Measurements from ENCODE around the gene LDLRAP1. TPM values are rescaled to one million over a fixed set of nuclear protein-coding genes. Genes with fewer than 3 reads are reported as not detected.

LDLRAP1 gene
- total RNA-seq, 4 donors from 2014 or later, result 12.6 to 21.2 (median 16.3) TPM

- no peak overlapping the region for H3K27ac ChIP-seq (replicated peaks in 1 of 4)
- TF ChIP-seq POLR2A (IDR thresholded peaks at IDR 0.05; ENCODE audit: low read depth) (no peak), CTCF (IDR thresholded peaks at IDR 0.05) (no peak), POLR2AphosphoS5 (IDR thresholded peaks at IDR 0.05) (no peak), EP300 (IDR thresholded peaks at IDR 0.05) (no peak)
- H3K27me3 ChIP-seq, result no peaks in the 10 kb centered on the region
- no peak for DNase-seq (ENCODE audit: extremely low spot score)
- H3K36me3 ChIP-seq, result no peaks in the 10 kb centered on the region
- H3K4me1 ChIP-seq, result no peaks in the 10 kb centered on the region
- H3K4me3 ChIP-seq, result no peak overlapping the region
- intact Hi-C loops (cut with DNase I), result no loop called here
- H3K9me3 ChIP-seq, result no peaks in the 10 kb centered on the region
- 84% methylated on average over 11 of the region's 11 CpGs for WGBS
Measured at GRCh38 chr1:25531082-25531461, 12.3 kb upstream of the LDLRAP1 start.

- no peaks in the 10 kb centered on the region for H3K27me3 ChIP-seq
- H3K36me3 ChIP-seq, result no peaks in the 10 kb centered on the region
- no peak for DNase-seq (ENCODE audit: extremely low spot score)
- H3K27ac ChIP-seq (replicated peaks in 1 of 4), result no peak overlapping the region
- intact Hi-C loops (cut with DNase I), result no loop called here
- no peak overlapping the region for H3K4me3 ChIP-seq
- no peaks in the 10 kb centered on the region for H3K4me1 ChIP-seq
- 83% methylated on average over 3 of the region's 3 CpGs for WGBS
- no peaks in the 10 kb centered on the region for H3K9me3 ChIP-seq
- no peak for TF ChIP-seq POLR2AphosphoS5 (IDR thresholded peaks at IDR 0.05)
- TF ChIP-seq EP300 (IDR thresholded peaks at IDR 0.05), result no peak
- no peak for TF ChIP-seq POLR2A (IDR thresholded peaks at IDR 0.05; ENCODE audit: low read depth)
- TF ChIP-seq CTCF (IDR thresholded peaks at IDR 0.05), result no peak
Measured at GRCh38 chr1:25532970-25533369, 10.4 kb upstream of the LDLRAP1 start.

GRCh38 chr1:25533775-25534409, 9.5 kb upstream of the LDLRAP1 start:
- TF ChIP-seq POLR2A (IDR thresholded peaks at IDR 0.05; ENCODE audit: low read depth) (no peak), EP300 (IDR thresholded peaks at IDR 0.05) (no peak), CTCF (IDR thresholded peaks at IDR 0.05) (no peak), POLR2AphosphoS5 (IDR thresholded peaks at IDR 0.05) (no peak)
- H3K36me3 ChIP-seq, result no peaks in the 10 kb centered on the region
- 72% methylated on average over 8 of the region's 9 CpGs for WGBS

GRCh38 chr1:25534410-25534788, 9.0 kb upstream of the LDLRAP1 start:
- no peak overlapping the region for H3K27ac ChIP-seq (replicated peaks in 1 of 4)
- no peaks in the 10 kb centered on the region for H3K4me1 ChIP-seq
- WGBS, result 86% methylated on average over 2 of the region's 4 CpGs
- DNase-seq (ENCODE audit: extremely low spot score), result no peak
- TF ChIP-seq EP300 (IDR thresholded peaks at IDR 0.05), result no peak
- TF ChIP-seq POLR2AphosphoS5 (IDR thresholded peaks at IDR 0.05), result no peak
- no peak for TF ChIP-seq CTCF (IDR thresholded peaks at IDR 0.05)
- TF ChIP-seq POLR2A (IDR thresholded peaks at IDR 0.05; ENCODE audit: low read depth), result no peak
- no peaks in the 10 kb centered on the region for H3K9me3 ChIP-seq
- intact Hi-C loops (cut with DNase I), result no loop called here
- no peaks in the 10 kb centered on the region for H3K36me3 ChIP-seq
- H3K4me3 ChIP-seq, result no peak overlapping the region
- no peaks in the 10 kb centered on the region for H3K27me3 ChIP-seq

More at GRCh38 chr1:25533775-25534409, 9.5 kb upstream of the LDLRAP1 start:
- intact Hi-C loops (cut with DNase I), result no loop called here
- no peak overlapping the region for H3K4me3 ChIP-seq
- H3K27me3 ChIP-seq, result no peaks in the 10 kb centered on the region
- H3K9me3 ChIP-seq, result no peaks in the 10 kb centered on the region
- no peak for DNase-seq (ENCODE audit: extremely low spot score)
- no peaks in the 10 kb centered on the region for H3K4me1 ChIP-seq
- no peak overlapping the region for H3K27ac ChIP-seq (replicated peaks in 1 of 4)

GRCh38 chr1:25536124-25536523, 7.3 kb upstream of the LDLRAP1 start:
- intact Hi-C loops (cut with DNase I), result no loop called here
- H3K27me3 ChIP-seq, result no peaks in the 10 kb centered on the region
- 89% methylated on average over 3 of the region's 3 CpGs for WGBS
- no peak for TF ChIP-seq POLR2A (IDR thresholded peaks at IDR 0.05; ENCODE audit: low read depth)
- no peak for TF ChIP-seq EP300 (IDR thresholded peaks at IDR 0.05)
- no peak for TF ChIP-seq POLR2AphosphoS5 (IDR thresholded peaks at IDR 0.05)
- TF ChIP-seq CTCF (IDR thresholded peaks at IDR 0.05), result no peak
- no peak overlapping the region for H3K27ac ChIP-seq (replicated peaks in 1 of 4)
- no peaks in the 10 kb centered on the region for H3K36me3 ChIP-seq
- no peak for DNase-seq (ENCODE audit: extremely low spot score)
- H3K9me3 ChIP-seq, result no peaks in the 10 kb centered on the region
- H3K4me3 ChIP-seq, result no peak overlapping the region
- H3K4me1 ChIP-seq, result no peaks in the 10 kb centered on the region
